GM12864 (cell line): ENCODE data around the gene PAXX.

Source experiments
- DNase-seq: peaks from one replicate; pipeline ENCODE4 v3.0.0-alpha.2; 2011; ENCODE audit warnings: low read depth
- H3K4me3 ChIP-seq: 2 replicates; pipeline ENCODE4 v1.5.1; 2011; ENCODE audit warnings: mild to moderate bottlenecking, low read depth, low read length, control low read depth
- TF ChIP-seq, protein P1 (sequence below): IDR thresholded peaks from 2 replicates; pipeline ENCODE4 v1.5.1; 2011; ENCODE audit warnings: low read depth, mild to moderate bottlenecking, moderate library complexity, low read length, control low read depth, inconsistent platforms; ENCODE audit errors: missing control alignments

Gene PAXX

DNA sequence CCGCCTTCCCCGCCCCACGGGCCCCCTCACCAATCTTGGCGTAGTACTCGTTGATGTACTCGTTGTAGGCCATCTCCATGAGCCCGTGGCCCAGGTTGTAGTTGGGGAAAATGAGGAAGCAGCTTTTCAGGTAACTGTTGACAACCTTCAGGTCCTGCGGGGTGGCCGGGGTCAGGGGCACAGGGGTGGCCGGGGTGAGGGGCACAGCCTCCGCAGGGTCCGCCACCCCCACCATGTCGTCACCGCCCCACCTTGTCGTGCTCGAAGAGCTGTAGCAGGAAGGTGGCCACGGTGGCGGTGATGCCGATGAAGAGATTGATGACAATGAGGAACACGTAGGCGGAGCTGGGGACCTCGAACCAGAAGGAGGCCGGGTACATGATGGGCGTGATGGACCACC lies 18.9 kb downstream of the PAXX start:
- TF ChIP-seq, protein P1, sequence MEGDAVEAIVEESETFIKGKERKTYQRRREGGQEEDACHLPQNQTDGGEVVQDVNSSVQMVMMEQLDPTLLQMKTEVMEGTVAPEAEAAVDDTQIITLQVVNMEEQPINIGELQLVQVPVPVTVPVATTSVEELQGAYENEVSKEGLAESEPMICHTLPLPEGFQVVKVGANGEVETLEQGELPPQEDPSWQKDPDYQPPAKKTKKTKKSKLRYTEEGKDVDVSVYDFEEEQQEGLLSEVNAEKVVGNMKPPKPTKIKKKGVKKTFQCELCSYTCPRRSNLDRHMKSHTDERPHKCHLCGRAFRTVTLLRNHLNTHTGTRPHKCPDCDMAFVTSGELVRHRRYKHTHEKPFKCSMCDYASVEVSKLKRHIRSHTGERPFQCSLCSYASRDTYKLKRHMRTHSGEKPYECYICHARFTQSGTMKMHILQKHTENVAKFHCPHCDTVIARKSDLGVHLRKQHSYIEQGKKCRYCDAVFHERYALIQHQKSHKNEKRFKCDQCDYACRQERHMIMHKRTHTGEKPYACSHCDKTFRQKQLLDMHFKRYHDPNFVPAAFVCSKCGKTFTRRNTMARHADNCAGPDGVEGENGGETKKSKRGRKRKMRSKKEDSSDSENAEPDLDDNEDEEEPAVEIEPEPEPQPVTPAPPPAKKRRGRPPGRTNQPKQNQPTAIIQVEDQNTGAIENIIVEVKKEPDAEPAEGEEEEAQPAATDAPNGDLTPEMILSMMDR: no peak
- no peak for DNase-seq

DNA sequence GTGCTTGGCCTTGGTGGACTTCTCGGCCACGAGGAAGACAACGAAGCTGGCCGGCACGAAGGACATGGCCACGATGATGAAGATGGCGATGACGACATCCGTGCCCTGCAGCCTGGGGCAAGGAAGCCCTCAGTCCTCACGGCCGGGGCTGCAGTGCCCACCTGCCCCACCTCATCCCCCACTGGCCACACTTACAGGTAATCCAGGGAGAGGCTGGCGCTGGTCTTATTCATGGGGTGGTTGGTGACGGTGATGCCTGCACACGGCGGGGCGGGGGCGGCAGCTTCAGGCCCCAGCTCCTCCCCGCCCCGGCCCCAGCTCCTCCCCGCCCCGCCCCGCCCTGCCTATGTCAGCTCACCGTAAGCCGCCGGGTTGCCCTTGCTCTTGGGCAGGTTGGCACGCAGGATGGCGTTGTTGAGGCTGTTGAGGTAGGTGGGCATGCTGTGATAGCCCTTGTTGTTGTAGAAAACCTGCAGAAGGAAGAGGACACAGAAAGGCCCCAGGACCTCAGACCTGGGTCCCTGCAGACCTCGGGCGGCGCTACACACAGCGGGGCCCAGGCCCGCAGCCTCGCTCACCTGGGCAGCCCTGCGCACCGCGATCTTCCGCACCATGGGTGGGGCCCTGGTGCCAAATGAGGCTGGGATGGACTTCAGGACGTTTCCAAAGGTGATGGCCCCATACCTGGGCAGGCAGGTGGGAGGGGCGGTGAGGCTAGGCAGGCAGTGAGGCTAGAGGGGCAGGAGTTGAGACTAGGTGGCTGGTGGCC lies 19.9 kb downstream of the PAXX start:
- TF ChIP-seq, protein P1: no peak
- no peak for DNase-seq
- H3K4me3 ChIP-seq: no peak overlapping the region

More for the DNA sequence above, 18.9 kb downstream of the PAXX start:
- no peak overlapping the region for H3K4me3 ChIP-seq

DNA sequence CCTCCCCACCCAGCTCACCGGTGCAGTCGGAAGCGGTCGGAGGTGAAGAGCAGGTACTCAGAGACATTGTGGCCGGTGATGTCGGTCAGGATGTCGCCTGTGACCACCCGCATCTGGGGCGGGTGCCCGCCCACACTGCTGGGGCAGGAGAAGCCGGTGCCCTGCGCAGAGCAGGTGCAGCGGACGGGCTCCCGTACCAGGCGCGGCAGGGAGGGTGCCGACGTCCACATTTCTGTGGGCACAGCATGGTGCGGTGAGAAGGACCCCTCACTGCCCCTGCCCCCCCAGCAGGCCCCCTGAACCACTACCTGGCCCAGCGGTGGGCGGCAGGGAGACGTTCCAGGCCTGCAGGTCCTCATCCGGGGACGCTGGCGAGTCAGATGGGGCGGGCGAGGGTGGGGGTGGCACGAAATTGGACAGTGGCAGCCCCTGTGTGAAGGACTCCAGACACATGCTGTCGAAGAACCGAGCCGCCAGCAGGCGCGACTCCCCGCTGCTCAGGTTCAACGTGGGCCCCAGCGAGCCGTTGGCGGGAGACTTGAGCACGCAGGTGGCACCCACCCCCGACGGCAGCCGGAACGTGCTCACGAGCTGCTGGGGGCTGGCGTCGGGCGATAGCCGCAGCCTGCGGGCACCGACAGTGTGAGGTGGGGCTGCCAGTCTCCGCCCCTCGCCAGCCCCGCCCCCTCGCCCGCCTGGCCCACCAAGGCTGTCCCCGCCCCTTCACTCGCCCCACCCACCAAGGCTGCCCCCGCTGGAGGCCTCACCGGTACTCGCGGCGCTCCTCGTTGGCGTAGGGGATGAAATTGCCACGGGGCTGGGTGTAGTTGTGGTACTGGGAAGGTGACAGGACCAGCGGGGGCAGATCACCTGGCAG lies 20.7 kb downstream of the PAXX start:
- TF ChIP-seq, protein P1: no peak
- DNase-seq: no peak
- H3K4me3 ChIP-seq: no peak overlapping the region

DNA sequence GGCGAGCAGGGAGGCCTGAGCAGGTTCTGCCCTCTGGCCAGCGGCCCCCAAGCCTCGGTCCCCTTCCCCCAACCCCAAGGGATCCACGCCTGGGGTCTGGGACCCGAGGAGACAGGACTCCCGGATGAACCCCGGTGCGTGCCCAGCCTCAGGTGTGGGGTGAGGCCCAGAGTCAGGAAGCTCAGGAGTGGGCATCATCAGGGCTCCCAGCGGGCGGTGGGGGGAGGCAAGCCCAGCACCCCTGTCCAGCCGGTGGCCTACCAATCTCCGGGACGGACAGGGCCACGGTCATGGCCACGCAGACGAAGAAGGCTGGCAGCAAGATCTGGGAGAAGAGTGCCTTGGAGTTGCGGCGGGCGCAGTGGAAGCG lies 21.3 kb downstream of the PAXX start:
- DNase-seq: no peak
- TF ChIP-seq, protein P1: no peak
- H3K4me3 ChIP-seq: no peak overlapping the region

DNA sequence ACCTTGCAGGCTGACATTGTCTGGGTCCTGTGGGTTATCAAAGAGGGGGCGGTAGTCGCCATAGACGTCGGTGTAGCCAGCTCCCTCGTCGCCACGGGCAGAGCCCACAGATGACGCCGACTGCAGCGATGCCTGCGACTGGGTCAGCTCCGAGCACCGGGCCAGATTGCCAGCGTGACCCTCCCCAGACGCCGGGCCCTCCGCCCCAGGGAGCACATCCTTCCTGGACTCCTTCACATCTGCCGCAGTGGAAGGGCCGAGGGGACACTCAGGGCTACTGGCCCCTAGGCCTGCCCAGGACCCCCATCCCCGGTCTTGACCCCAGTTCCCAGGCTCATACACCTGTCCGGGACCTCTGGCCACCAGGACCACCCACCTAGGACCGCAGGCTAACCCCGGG lies 21.9 kb downstream of the PAXX start:
- no peak for DNase-seq
- TF ChIP-seq, protein P1: no peak
- H3K4me3 ChIP-seq: no peak overlapping the region

- no peak for DNase-seq
- TF ChIP-seq, protein P1: no peak
- no peak overlapping the region for H3K4me3 ChIP-seq
Observed at GRCh38 chr9:137014776-137015539, 22.7 kb downstream of the PAXX start.
